Measurements from ENCODE around the gene RBM19. TPM values are rescaled to one million over a fixed set of nuclear protein-coding genes. Genes with fewer than 3 reads are reported as not detected.
A peak's percentile ranks its signal among the peaks of the same experiment; 100 is the strongest.

Gene RBM19
- total RNA-seq, 1 donor: 22.6 TPM

- no peak for DNase-seq (ENCODE audit: low read depth)
- TF ChIP-seq CTCF (IDR thresholded peaks at IDR 0.05; ENCODE audit: insufficient read depth, low read length): no peak
- no peak overlapping the region for H3K4me3 ChIP-seq (ENCODE audit: low read depth, low read length)
Measured at GRCh38 chr12:113919791-113920190, 46.3 kb downstream of the RBM19 start.

- no peak for DNase-seq (ENCODE audit: low read depth)
- TF ChIP-seq CTCF (IDR thresholded peaks at IDR 0.05; ENCODE audit: insufficient read depth, low read length): no peak
- no peak overlapping the region for H3K4me3 ChIP-seq (ENCODE audit: low read depth, low read length)
Measured at GRCh38 chr12:113918306-113918705, 47.8 kb downstream of the RBM19 start.

- DNase-seq (ENCODE audit: low read depth): no peak
- no peak for TF ChIP-seq CTCF (IDR thresholded peaks at IDR 0.05; ENCODE audit: insufficient read depth, low read length)
- no peak overlapping the region for H3K4me3 ChIP-seq (ENCODE audit: low read depth, low read length)
Measured at GRCh38 chr12:113917393-113917792, 48.7 kb downstream of the RBM19 start.

- no peak overlapping the region for H3K4me3 ChIP-seq (ENCODE audit: low read depth, low read length)
- TF ChIP-seq CTCF (IDR thresholded peaks at IDR 0.05; ENCODE audit: insufficient read depth, low read length): no peak
- no peak for DNase-seq (ENCODE audit: low read depth)
Measured at GRCh38 chr12:113914806-113915205, 51.3 kb downstream of the RBM19 start.

GRCh38 chr12:113914176-113914575 lies 51.9 kb downstream of the RBM19 start:
- TF ChIP-seq CTCF (IDR thresholded peaks at IDR 0.05; ENCODE audit: insufficient read depth, low read length): no peak
- no peak overlapping the region for H3K4me3 ChIP-seq (ENCODE audit: low read depth, low read length)
- DNase-seq (ENCODE audit: low read depth): no peak

DNA sequence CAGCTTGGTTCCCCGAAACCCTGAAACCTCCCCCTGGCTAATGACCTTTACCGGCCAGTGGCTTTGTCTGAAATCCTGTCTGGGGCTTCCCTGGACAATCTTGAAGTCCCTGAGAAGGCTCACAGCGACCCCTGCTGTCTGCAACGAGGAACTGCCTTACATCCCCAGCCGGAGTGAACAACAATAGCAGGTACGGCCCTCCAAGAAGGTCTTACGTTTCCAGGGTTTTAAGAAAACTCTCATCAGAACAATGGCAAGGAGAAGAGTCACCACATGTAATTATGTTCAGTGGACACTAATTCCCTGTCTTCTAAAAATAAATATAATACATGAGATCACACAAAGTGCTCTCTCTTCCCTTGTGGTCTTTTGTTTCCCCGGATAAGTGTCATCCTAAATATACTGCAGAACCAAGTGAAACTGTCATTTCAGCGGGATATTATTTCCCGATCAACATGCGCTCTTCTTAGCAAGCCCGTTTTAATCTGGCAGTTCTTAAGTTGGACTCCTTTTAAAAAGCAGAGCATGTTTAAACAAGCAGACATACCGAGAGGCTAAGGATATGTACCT lies 53.3 kb downstream of the RBM19 start:
- DNase-seq (ENCODE audit: low read depth): peak; percentile 80
- peak; percentile 97 for TF ChIP-seq CTCF (IDR thresholded peaks at IDR 0.05; ENCODE audit: insufficient read depth, low read length)
- no peak overlapping the region for H3K4me3 ChIP-seq (ENCODE audit: low read depth, low read length)

All from fibroblast of the aortic adventitia (primary cell).